Neural cell (in vitro differentiated cells): ENCODE results near the gene GNG7.

Experiments used
- CTCF ChIP-seq: fragments of 450-650 bp; IDR thresholded peaks from 2 replicates; pipeline ENCODE4 v1.5.1; 2014; ENCODE audit warnings: antibody characterized with exemption, mild to moderate bottlenecking, moderate library complexity; ENCODE audit not compliant: poor library complexity, severe bottlenecking
- EZH2 ChIP-seq: fragments of 200-600, 300-800 bp; shearing (Covaris generic), sonication (generic); IDR thresholded peaks from 2 replicates; pipeline ENCODE4 v1.6.1; 2014; ENCODE audit warnings: antibody characterized with exemption, low read length, borderline replicate concordance, mild to moderate bottlenecking; ENCODE audit not compliant: insufficient read depth, poor library complexity, severe bottlenecking
- POLR2AphosphoS5 ChIP-seq: IDR thresholded peaks from 2 replicates; pipeline ENCODE4 v1.6.1; 2012
- RAD21 ChIP-seq: fragments of 450-650 bp; conservative IDR thresholded peaks from 2 replicates; pipeline ENCODE4 v1.6.1; 2014; ENCODE audit warnings: antibody characterized with exemption, mild to moderate bottlenecking, moderate library complexity
- TAF1 ChIP-seq: IDR thresholded peaks from 2 replicates; pipeline ENCODE4 v1.6.1; 2012; ENCODE audit warnings: low read depth

GRCh38 chr19:2464389-2464788 lies 238.1 kb downstream of the GNG7 start:
- no peak for TF ChIP-seq CTCF
- TF ChIP-seq POLR2AphosphoS5, result no peak
- no peak for TF ChIP-seq RAD21
- TF ChIP-seq TAF1, result no peak
- no peak for TF ChIP-seq EZH2
